Nephron progenitor cell (in vitro differentiated cells): ENCODE results near the gene AP1AR.

Experiments
- DNase-seq: peaks from one replicate; pipeline ENCODE4 v3.0.0; 2021
- H3K27ac Mint-ChIP-seq: 2 replicates; pipeline ENCODE4 v1.8.0; 2021; ENCODE audit warnings: mild to moderate bottlenecking, moderate library complexity, mixed read lengths
- H3K27me3 Mint-ChIP-seq: 2 replicates; pipeline ENCODE4 v1.8.0; 2021; ENCODE audit warnings: mild to moderate bottlenecking, low read depth, mixed read lengths; ENCODE audit not compliant: poor library complexity
- H3K36me3 Mint-ChIP-seq: 2 replicates; pipeline ENCODE4 v1.8.0; 2021; ENCODE audit warnings: low read depth, mixed read lengths
- H3K4me1 Mint-ChIP-seq: 2 replicates; pipeline ENCODE4 v1.8.0; 2021; ENCODE audit warnings: mixed read lengths
- H3K4me3 Mint-ChIP-seq: 2 replicates; pipeline ENCODE4 v1.8.0; 2021; ENCODE audit warnings: mild to moderate bottlenecking, moderate library complexity, mixed read lengths
- H3K9me3 Mint-ChIP-seq: 2 replicates; pipeline ENCODE4 v1.8.0; 2021; ENCODE audit warnings: mild to moderate bottlenecking, moderate library complexity, mixed read lengths
- CTCF ChIP-seq: fragments of 200-600 bp; sonication (generic); IDR thresholded peaks from 2 replicates; pipeline ENCODE4 v1.5.0; 2021; ENCODE audit warnings: antibody characterized with exemption

The AP1AR gene

DNA sequence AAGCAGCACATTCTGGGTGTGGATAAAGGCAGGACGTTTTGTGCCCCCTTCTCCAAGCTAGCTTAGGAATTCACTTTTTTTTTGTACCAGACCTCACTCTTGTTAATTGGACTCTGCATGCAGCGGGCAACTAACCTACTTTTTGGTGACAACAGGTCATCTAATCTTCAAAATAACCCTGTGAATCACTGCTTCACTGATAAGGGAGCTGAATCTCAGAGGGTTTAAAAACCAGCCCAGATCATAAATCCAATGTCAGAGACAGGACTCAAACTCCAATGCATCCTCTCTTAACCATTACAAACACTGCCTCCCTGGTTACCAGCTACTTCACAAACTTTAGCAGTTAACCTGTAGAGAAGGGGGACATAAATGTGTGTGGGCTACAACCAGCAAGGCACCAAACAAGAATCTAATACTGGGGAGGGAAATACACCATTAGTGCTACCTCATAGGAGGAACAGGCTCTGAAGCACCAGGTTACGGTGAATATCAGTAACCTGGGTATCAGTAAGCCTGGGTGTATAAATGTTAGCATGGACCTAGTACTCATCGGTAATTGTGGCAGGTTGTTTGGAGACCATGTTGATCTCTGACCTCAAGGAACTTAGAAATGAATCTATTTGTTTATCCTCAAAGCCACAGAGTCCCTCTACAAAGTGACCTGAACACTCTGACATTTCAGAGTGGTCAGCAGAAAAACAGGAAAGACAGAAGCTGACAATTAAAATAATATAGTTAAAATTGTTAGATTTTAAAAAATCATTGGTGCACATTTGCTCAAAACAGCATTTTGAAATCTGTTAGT is 51.5 kb downstream of the AP1AR start:
- peaks cover 24% of the 10 kb centered on the region for H3K9me3 Mint-ChIP-seq
- H3K36me3 Mint-ChIP-seq: peaks cover 28% of the 10 kb centered on the region
- H3K4me3 Mint-ChIP-seq: peak overlapping the region; percentile 57
- H3K27ac Mint-ChIP-seq: no peak overlapping the region
- no peaks in the 10 kb centered on the region for H3K27me3 Mint-ChIP-seq
- no peak for DNase-seq
- peaks cover 25% of the 10 kb centered on the region for H3K4me1 Mint-ChIP-seq
- TF ChIP-seq CTCF: no peak

DNA sequence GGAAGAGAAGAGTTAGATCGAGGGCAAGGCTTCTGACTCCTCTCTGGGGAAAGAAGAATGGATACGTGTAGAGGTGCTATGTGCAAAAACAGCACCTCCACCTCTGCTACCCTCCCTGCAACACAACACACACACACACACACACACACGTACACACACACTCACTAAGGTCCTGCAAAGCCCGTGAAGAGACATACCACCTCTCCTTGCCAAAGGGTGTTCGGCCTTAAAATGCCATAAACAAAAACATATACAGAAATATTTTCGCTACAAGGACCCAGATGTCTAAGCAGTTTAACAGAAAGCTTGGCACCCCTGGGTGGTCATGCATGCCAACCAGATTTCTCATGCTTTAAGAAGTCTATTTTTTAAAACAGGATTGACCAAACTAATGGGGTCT is 52.6 kb downstream of the AP1AR start:
- H3K4me3 Mint-ChIP-seq: peak overlapping the region; percentile 92
- DNase-seq: no peak
- peaks cover 27% of the 10 kb centered on the region for H3K36me3 Mint-ChIP-seq
- no peaks in the 10 kb centered on the region for H3K27me3 Mint-ChIP-seq
- H3K4me1 Mint-ChIP-seq: peaks cover 25% of the 10 kb centered on the region
- H3K9me3 Mint-ChIP-seq: peaks cover 24% of the 10 kb centered on the region
- TF ChIP-seq CTCF: no peak
- H3K27ac Mint-ChIP-seq: peak overlapping the region; percentile 5

- DNase-seq: peak; percentile 49
- Mint-ChIP-seq H3K9me3 (peaks cover 24% of the 10 kb centered on the region), H3K4me1 (peaks cover 25% of the 10 kb centered on the region), H3K36me3 (peaks cover 27% of the 10 kb centered on the region), H3K27ac (peak overlapping the region; percentile 77), H3K4me3 (peak overlapping the region; percentile 92), H3K27me3 (no peaks in the 10 kb centered on the region)
- TF ChIP-seq CTCF: no peak
These were observed 53.2 kb downstream of the AP1AR start for GRCh38 chr4:112284662-112285411.

DNA sequence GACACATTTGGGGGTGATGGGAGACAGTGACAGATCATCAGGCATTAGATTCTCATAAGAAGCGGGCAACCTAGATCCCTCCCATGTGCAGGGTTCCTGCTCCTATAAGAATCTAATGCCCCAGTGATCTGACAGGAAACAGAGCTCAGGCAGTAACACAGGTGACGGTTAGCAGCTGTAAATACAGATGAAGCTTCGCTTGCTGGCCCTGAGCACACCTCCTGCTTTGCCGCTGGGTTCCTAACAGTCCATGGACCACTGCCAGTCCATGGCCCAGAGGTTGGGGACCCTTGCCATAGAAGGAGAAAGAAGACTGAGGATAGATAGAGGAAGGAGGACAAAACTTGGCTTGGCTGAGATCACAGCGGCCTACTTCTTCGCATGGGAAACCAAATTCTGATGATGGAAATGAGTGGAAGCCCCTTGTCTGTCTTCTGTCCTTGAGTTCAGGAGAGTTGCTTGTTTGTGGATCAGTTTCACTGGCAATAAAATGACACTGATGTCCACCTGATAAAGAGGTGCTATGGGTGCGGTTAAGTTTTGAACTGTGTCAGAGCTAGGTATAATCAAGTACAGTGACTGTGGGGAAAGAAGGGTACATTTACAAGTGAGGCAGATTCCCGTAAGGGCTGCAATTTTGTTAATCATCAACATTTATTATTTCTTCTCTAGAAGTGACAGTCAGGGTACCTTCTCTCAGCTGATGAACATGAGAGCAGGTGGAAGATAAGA is 55.8 kb downstream of the AP1AR start:
- peaks cover under 1% of the 10 kb centered on the region for H3K27me3 Mint-ChIP-seq
- no peak for DNase-seq
- H3K36me3 Mint-ChIP-seq: peaks cover 8% of the 10 kb centered on the region
- H3K27ac Mint-ChIP-seq: peak overlapping the region; percentile 43
- H3K4me3 Mint-ChIP-seq: no peak overlapping the region
- H3K9me3 Mint-ChIP-seq: peaks cover 11% of the 10 kb centered on the region
- peaks cover 25% of the 10 kb centered on the region for H3K4me1 Mint-ChIP-seq
- TF ChIP-seq CTCF: no peak

- Mint-ChIP-seq H3K27ac (no peak overlapping the region), H3K9me3 (peaks cover 4% of the 10 kb centered on the region), H3K36me3 (no peaks in the 10 kb centered on the region), H3K4me3 (no peak overlapping the region), H3K27me3 (peaks cover 3% of the 10 kb centered on the region), H3K4me1 (peaks cover 16% of the 10 kb centered on the region)
- TF ChIP-seq CTCF: no peak
- DNase-seq: no peak
These were observed 56.9 kb downstream of the AP1AR start for GRCh38 chr4:112288455-112288854.
